GM12865 (cell line): ENCODE results near the gene ITGAE.
A peak's percentile ranks its signal among the peaks of the same experiment; 100 is the strongest.
"Not testable (repeated sequence)": the region's sequence is repeated elsewhere in the genome, so short reads cannot be mapped to it uniquely, and the experiment has no call there.

Experiments used
- DNase-seq: peaks from one replicate; pipeline ENCODE4 v3.0.0; 2010; ENCODE audit warnings: low read depth
- H3K4me3 ChIP-seq: 2 replicates; pipeline ENCODE4 v1.5.1; 2011; ENCODE audit warnings: mild to moderate bottlenecking, low read depth, low read length, control low read depth
- CTCF ChIP-seq: IDR thresholded peaks from 2 replicates; pipeline ENCODE4 v1.5.1; 2011; ENCODE audit warnings: low read length, control low read depth, low read depth, inconsistent platforms; ENCODE audit not compliant: insufficient read depth; ENCODE audit errors: missing control alignments

ITGAE gene

GRCh38 chr17:3800362-3801271 lies at the start of gene ITGAE:
ITGAE (minus strand) TSS chr17:3801188; CDS start chr17:3801144, 44 bp downstream.
- no peak for TF ChIP-seq CTCF
- H3K4me3 ChIP-seq: no peak within 1 kb of the TSS
- no peak for DNase-seq

DNA sequence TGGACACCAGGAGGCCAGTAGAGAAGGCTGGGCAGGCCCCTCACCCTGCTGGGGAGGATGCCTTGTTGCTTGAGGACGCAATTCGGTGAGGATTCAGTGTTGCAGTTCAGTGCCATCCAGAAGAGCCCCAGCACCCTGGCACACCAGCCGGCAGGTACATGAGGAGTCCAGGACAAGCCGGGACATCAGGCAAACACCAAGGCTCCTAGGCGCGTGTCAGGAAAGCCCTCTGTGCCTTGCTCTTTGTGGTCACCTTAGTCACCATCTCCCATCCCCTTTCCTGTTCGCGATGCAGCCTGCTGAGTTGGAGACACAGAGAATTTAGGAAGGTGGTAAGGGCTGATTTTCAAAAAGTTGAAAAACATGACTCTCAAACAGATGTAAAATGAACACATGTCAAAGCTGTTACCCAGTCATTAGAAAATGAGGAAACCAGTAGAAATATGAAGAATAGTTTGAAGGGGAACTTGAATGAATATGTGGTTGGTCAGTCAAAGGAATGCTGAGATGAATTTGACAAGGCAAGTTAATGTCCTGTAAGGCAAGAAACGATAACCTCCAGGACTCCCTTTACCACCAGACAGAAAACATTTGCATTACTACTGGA lies 47.3 kb upstream of the ITGAE start:
- no peak for TF ChIP-seq CTCF
- DNase-seq: no peak
- H3K4me3 ChIP-seq: no peak overlapping the region

- DNase-seq: no peak
- TF ChIP-seq CTCF: no peak
- H3K4me3 ChIP-seq: no peak overlapping the region
These were observed 46.2 kb upstream of the ITGAE start for GRCh38 chr17:3847165-3847670.

DNA sequence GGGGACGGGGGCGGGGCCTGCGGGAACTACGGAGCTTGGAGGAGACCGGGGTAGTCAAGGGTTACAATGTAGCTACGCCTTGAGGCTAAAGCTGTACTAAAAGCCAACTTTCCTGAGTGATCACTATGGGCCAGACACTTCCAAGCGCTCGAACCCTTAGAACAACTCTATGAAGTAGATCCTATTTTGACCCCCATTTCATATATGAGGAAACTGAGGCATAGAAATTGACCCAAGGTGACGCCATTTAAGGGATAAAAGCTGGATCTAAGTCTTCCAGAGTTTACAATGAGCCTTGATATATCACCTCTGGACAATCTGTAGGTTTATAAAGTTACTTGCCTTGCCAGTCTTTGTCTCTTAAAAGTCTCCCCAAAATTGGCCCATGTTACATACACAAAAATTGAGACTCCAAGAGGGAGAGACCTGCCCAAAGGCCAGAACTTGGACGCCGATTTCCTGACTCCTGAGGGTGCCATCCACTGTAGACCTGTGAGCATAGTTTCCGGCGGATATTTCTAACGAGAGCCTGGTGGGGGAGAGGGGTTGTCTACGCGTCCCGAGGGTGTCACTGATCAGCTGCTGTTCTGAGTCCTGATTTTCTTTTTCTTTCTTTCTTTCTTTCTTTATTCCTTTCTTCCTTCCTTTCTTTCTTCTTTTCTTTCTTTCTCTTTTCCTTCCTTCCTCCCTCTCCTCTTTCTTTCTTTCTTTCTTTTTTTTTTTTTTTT lies 45.6 kb upstream of the ITGAE start:
- DNase-seq: no peak
- TF ChIP-seq CTCF: no peak
- H3K4me3 ChIP-seq: peak overlapping the region; percentile 13; the same call in 1 of the 2 replicates

GRCh38 chr17:3845621-3846436 lies 44.8 kb upstream of the ITGAE start, which contains the start of gene NCBP3:
NCBP3 (minus strand) TSS chr17:3846246; CDS start chr17:3846223, 23 bp downstream.
- H3K4me3 ChIP-seq: peak within 1 kb of the TSS; percentile 97
- TF ChIP-seq CTCF: peak; percentile 92
- DNase-seq: peak; percentile 97

- peak; percentile 61 for DNase-seq
- peak overlapping the region; percentile 97 for H3K4me3 ChIP-seq
- TF ChIP-seq CTCF: no peak
These were observed 44.3 kb upstream of the ITGAE start for GRCh38 chr17:3845291-3845620.

DNA sequence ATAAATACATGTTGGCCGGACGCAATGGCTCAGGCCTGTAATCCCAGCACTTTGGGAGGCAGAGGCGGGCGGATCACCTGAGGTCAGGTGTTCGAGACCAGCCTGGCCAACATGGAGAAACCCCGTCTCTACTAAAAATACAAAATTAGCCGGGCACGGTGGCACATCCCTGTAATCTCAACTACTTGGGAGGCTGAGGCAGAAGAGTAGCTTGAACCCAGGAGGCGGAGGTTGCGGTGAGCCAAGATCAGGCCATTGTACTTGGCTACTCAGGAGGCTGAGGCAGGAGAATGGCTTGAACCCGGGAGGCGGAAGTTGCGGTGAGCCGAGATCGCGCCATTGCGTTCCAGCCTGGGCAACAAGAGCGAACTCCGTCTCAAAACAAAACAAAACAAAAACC lies 43.6 kb upstream of the ITGAE start:
- DNase-seq, H3K4me3 ChIP-seq: not testable (repeated sequence)
